A673 (cell line): Measurements from ENCODE around the gene HOXD9. TPM values are rescaled to one million over a fixed set of nuclear protein-coding genes. Genes with fewer than 3 reads are reported as not detected.

ENCODE experiments used
- BruUV-seq: library from RNA; stranded (reverse); fragments of 400-500 nt; replicated peaks from 2 replicates; lab custom pipeline; 2021; lab: Mats Ljungman, UMichigan
- CTCF ChIA-PET: fragments of 300-600 bp; sonication (Branson Sonifier 250); formaldehyde crosslinking; loops from one replicate; lab custom pipeline; 2022; ENCODE audit warnings: antibody characterized with exemption; lab: Charles Lee
- POLR2A ChIA-PET: fragments of 300-600 bp; sonication (Branson Sonifier 250); formaldehyde crosslinking; loops from one replicate; lab custom pipeline; 2022; ENCODE audit warnings: antibody characterized with exemption; ENCODE audit not compliant: low non-redundant PET; lab: Charles Lee
- DNase-seq: peaks from one replicate; pipeline ENCODE4 v3.0.0-alpha.2; 2015; ENCODE audit warnings: low spot score
- H3K27ac ChIP-seq: fragments of 200-600 bp; sonication (generic); 2 replicates; pipeline ENCODE4 v1.5.1; 2016; ENCODE audit warnings: mixed run types, low read depth, mild to moderate bottlenecking, mixed read lengths, antibody characterized with exemption, low read length; ENCODE audit not compliant: poor library complexity, severe bottlenecking
- H3K27me3 ChIP-seq: fragments of 200-600 bp; sonication (generic); replicated peaks from 2 replicates; pipeline ENCODE4 v1.6.1; 2017; ENCODE audit warnings: mixed run types, low read depth, mild to moderate bottlenecking, mixed read lengths, antibody characterized with exemption, low read length; ENCODE audit not compliant: insufficient read depth, poor library complexity
- H3K36me3 ChIP-seq: fragments of 200-600 bp; sonication (generic); 2 replicates; pipeline ENCODE4 v1.6.1; 2016; ENCODE audit warnings: mixed run types, mild to moderate bottlenecking, mixed read lengths, antibody characterized with exemption, low read length; ENCODE audit not compliant: insufficient read depth, poor library complexity, severe bottlenecking
- H3K4me1 ChIP-seq: fragments of 200-600 bp; sonication (generic); 2 replicates; pipeline ENCODE4 v1.6.1; 2017; ENCODE audit warnings: mixed run types, mild to moderate bottlenecking, mixed read lengths, antibody characterized with exemption, low read length; ENCODE audit not compliant: insufficient read depth, poor library complexity, severe bottlenecking
- H3K4me3 ChIP-seq: fragments of 200-600 bp; sonication (generic); 2 replicates; pipeline ENCODE4 v1.5.1; 2016; ENCODE audit warnings: low read depth, mixed run types, mild to moderate bottlenecking, mixed read lengths, low read length; ENCODE audit not compliant: poor library complexity, severe bottlenecking
- H3K9me3 ChIP-seq: fragments of 200-600 bp; sonication (generic); 2 replicates; pipeline ENCODE4 v1.6.1; 2016; ENCODE audit warnings: mixed run types, low read depth, mild to moderate bottlenecking, mixed read lengths, antibody characterized with exemption, low read length; ENCODE audit not compliant: poor library complexity, severe bottlenecking
- CTCF ChIP-seq: fragments of 300-800, 200-600 bp; sonication (generic); conservative IDR thresholded peaks from 2 replicates; pipeline ENCODE4 v1.5.1; 2017; ENCODE audit warnings: low read depth, mild to moderate bottlenecking, antibody characterized with exemption, low read length, moderate library complexity, mixed read lengths
- EZH2 ChIP-seq: fragments of 200-600 bp; sonication (generic); IDR thresholded peaks from 2 replicates; pipeline ENCODE4 v1.6.1; 2017; ENCODE audit warnings: borderline replicate concordance, low read depth, mild to moderate bottlenecking, mixed read lengths, antibody characterized with exemption, low read length; ENCODE audit not compliant: poor library complexity, severe bottlenecking
- intact Hi-C: fragments of 100-400 bp; cut with micrococcal nuclease; formaldehyde crosslinking; loops from one replicate; pipeline ENCODE4 v1.10.0; 2022; ENCODE audit not compliant: unreplicated experiment
- total RNA-seq: library from RNA; stranded (reverse); gene quantifications from 2 replicates; pipeline ENCODE4 v1.2.3, GENCODE V29; 2021

HOXD9 gene
- total RNA-seq, 1 experiment from 2014 or later = 63.0 TPM

DNA sequence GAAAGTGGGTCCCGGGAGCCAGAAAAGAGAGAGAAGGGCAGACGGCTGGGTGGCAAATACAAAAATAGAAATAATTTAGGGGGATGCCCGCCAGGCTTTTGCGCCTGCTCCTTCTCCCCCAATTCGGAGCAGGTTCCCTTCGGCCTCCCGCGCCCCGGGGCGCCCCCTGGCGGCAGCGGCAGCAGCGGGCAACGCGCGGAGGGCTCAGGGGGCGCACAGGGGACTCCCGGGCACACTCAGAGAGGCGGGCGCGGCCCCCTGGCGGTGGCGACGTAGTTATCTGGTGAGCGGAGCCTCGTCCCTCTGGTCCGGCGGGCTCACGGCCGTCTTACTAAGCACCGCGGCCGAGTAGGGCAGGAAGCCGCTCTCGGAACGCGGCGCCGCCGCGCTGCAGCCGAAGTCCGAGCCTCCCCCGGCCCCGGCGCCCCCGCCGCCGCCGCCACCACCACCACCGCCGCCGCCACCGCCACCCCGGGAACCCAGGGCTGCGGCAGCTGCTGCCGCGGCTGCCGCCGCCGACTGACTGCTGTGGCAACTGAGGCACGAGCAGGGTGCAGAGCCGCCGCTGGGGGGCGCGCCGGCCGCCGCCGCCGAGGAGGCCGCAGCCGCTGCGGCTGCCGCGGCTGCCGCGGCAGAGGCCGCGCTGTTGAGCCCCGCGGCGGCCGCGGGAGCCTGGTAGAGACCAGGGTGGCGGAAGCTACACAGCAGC lies 42.5 kb upstream of the HOXD9 start:
- no peaks in the 10 kb centered on the region for H3K9me3 ChIP-seq
- DNase-seq = peak; percentile 87
- peaks cover 94% of the 10 kb centered on the region for H3K27me3 ChIP-seq
- no TSS peak for BruUV-seq
- TF ChIP-seq EZH2 (no peak), CTCF (peak; percentile 91)
- H3K27ac ChIP-seq = no peak overlapping the region
- ChIA-PET POLR2A (no interaction called here), CTCF (interaction anchor here (1.5 to 2.2 kb wide), 2 partner anchors 390 to 713 kb away, joined by 6 read pairs; no protein-coding TSS in a partner anchor)
- H3K36me3 ChIP-seq = no peaks in the 10 kb centered on the region
- intact Hi-C loops = loop anchor here (2.0 to 5.0 kb wide), 3 partner anchors 78 to 968 kb away; partner anchors contain the start of gene LNPK
- H3K4me3 ChIP-seq = peak overlapping the region; percentile 36
- H3K4me1 ChIP-seq = peaks cover 34% of the 10 kb centered on the region

GRCh38 chr2:176080540-176081375 lies 41.8 kb upstream of the HOXD9 start:
- Histone ChIP-seq H3K27ac (no peak overlapping the region), H3K4me3 (peak overlapping the region; percentile 36), H3K27me3 (peaks cover 94% of the 10 kb centered on the region), H3K4me1 (peaks cover 41% of the 10 kb centered on the region), H3K36me3 (no peaks in the 10 kb centered on the region), H3K9me3 (no peaks in the 10 kb centered on the region)
- POLR2A ChIA-PET = no interaction called here
- intact Hi-C loops = loop anchor here (2.0 to 5.0 kb wide), 3 partner anchors 78 to 968 kb away; partner anchors contain the start of gene LNPK
- CTCF ChIA-PET = interaction anchor here (1.5 to 2.2 kb wide), 2 partner anchors 390 to 714 kb away, joined by 6 read pairs; no protein-coding TSS in a partner anchor
- peak; percentile 72 for DNase-seq
- BruUV-seq = no TSS peak
- TF ChIP-seq CTCF (no peak), EZH2 (no peak)

DNA sequence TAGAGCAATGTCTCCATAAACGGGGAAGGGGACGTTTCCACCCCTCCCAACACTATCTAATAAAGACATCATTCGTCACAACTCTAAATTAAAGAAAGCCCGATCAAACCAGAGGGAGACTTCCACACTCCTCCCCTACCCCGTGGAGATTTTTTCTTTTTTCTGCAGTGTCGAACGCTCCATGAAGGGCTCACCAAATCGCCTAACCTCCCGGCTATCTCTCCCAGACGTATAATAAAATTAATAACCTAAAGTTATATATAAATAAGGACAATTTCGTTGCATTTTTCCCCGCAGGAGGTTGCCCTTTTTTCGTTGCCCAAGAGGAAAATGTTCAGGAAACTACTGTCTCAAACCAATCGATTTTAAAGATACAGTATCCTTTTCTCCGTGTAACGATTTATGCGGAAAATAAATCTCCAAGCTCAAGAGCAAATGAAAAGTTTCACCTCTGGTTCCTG lies 41.1 kb upstream of the HOXD9 start:
- ChIA-PET CTCF (no interaction called here), POLR2A (no interaction called here)
- BruUV-seq = no TSS peak
- Histone ChIP-seq H3K4me1 (peaks cover 41% of the 10 kb centered on the region), H3K4me3 (peak overlapping the region; percentile 36), H3K27ac (no peak overlapping the region), H3K36me3 (no peaks in the 10 kb centered on the region), H3K27me3 (peaks cover 90% of the 10 kb centered on the region), H3K9me3 (no peaks in the 10 kb centered on the region)
- no peak for DNase-seq
- intact Hi-C loops = loop anchor here (2.0 to 5.0 kb wide), 3 partner anchors 79 to 969 kb away; partner anchors contain the start of gene LNPK
- TF ChIP-seq CTCF = no peak
- TF ChIP-seq EZH2 = no peak
